ENCODE data around the gene PROX1. TPM values are rescaled to one million over a fixed set of nuclear protein-coding genes. Genes with fewer than 3 reads are reported as not detected.
A peak's percentile ranks its signal among the peaks of the same experiment; 100 is the strongest.

Gene PROX1
- total and polyA plus RNA-seq, 3 donors from 2014 or later, result 4.2 to 19.1 (median 6.5) TPM

- H3K27me3 ChIP-seq, result no peaks in the 10 kb centered on the region
- TF ChIP-seq POLR2A (IDR thresholded peaks at IDR 0.05), result no peak
- no peak for TF ChIP-seq CTCF (IDR thresholded peaks at IDR 0.05)
- WGBS, 2 donors, result 31 to 43% methylated on average over 15 of the region's 15 CpGs
- no peak for DNase-seq
- peaks cover 5% of the 10 kb centered on the region for H3K4me1 ChIP-seq
- no peaks in the 10 kb centered on the region for H3K9me3 ChIP-seq
- H3K27ac ChIP-seq, result no peak overlapping the region
- intact Hi-C loops (cut with DNase I; ENCODE audit: low total_unique reads), result no loop called here
- peak overlapping the region in 1 of 2 donors; percentile 30 for H3K4me3 ChIP-seq
- H3K36me3 ChIP-seq (ENCODE audit: low read depth, missing control alignments), result no peaks in the 10 kb centered on the region
These were observed 8.7 kb downstream of the PROX1 start for GRCh38 chr1:213996320-213997037.

DNA sequence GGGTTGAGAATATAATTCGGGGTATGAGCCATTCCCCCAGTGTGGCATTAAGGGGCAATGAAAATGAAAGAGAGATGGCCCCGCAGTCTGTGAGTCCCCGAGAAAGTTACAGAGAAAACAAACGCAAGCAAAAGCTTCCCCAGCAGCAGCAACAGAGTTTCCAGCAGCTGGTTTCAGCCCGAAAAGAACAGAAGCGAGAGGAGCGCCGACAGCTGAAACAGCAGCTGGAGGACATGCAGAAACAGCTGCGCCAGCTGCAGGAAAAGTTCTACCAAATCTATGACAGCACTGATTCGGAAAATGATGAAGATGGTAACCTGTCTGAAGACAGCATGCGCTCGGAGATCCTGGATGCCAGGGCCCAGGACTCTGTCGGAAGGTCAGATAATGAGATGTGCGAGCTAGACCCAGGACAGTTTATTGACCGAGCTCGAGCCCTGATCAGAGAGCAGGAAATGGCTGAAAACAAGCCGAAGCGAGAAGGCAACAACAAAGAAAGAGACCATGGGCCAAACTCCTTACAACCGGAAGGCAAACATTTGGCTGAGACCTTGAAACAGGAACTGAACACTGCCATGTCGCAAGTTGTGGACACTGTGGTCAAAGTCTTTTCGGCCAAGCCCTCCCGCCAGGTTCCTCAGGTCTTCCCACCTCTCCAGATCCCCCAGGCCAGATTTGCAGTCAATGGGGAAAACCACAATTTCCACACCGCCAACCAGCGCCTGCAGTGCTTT is 9.4 kb downstream of the PROX1 start:
- Histone ChIP-seq H3K9me3 (no peaks in the 10 kb centered on the region), H3K27me3 (no peaks in the 10 kb centered on the region), H3K4me1 (peaks cover 5% of the 10 kb centered on the region), H3K36me3 (ENCODE audit: low read depth, missing control alignments) (no peaks in the 10 kb centered on the region), H3K27ac (no peak overlapping the region), H3K4me3 (peak overlapping the region in 1 of 2 donors; percentile 30)
- WGBS, 2 donors, result 51 to 58% methylated on average over 24 of the region's 24 CpGs
- intact Hi-C loops (cut with DNase I; ENCODE audit: low total_unique reads), result no loop called here
- DNase-seq, result no peak
- TF ChIP-seq POLR2A (IDR thresholded peaks at IDR 0.05), result no peak

DNA sequence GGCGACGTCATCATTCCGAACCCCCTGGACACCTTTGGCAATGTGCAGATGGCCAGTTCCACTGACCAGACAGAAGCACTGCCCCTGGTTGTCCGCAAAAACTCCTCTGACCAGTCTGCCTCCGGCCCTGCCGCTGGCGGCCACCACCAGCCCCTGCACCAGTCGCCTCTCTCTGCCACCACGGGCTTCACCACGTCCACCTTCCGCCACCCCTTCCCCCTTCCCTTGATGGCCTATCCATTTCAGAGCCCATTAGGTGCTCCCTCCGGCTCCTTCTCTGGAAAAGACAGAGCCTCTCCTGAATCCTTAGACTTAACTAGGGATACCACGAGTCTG is 10.0 kb downstream of the PROX1 start:
- H3K27ac ChIP-seq, result no peak overlapping the region
- TF ChIP-seq POLR2A (IDR thresholded peaks at IDR 0.05) (no peak), CTCF (IDR thresholded peaks at IDR 0.05) (no peak)
- no peaks in the 10 kb centered on the region for H3K9me3 ChIP-seq
- WGBS, 2 donors, result 77 to 87% methylated on average over 13 of the region's 13 CpGs
- H3K4me1 ChIP-seq, result peaks cover 5% of the 10 kb centered on the region
- H3K27me3 ChIP-seq, result no peaks in the 10 kb centered on the region
- H3K4me3 ChIP-seq, result no peak overlapping the region
- no peaks in the 10 kb centered on the region for H3K36me3 ChIP-seq (ENCODE audit: low read depth, missing control alignments)
- DNase-seq, result no peak
- intact Hi-C loops (cut with DNase I; ENCODE audit: low total_unique reads), result no loop called here

- intact Hi-C loops (cut with DNase I; ENCODE audit: low total_unique reads), result no loop called here
These were observed 11.0 kb downstream of the PROX1 start for GRCh38 chr1:213998785-213999184.

More at GRCh38 chr1:213998785-213999184, 11.0 kb downstream of the PROX1 start:
- Histone ChIP-seq H3K9me3 (no peaks in the 10 kb centered on the region), H3K27ac (no peak overlapping the region), H3K27me3 (no peaks in the 10 kb centered on the region), H3K4me1 (peaks cover 5% of the 10 kb centered on the region), H3K36me3 (ENCODE audit: low read depth, missing control alignments) (no peaks in the 10 kb centered on the region), H3K4me3 (no peak overlapping the region)
- DNase-seq, result no peak
- TF ChIP-seq CTCF (IDR thresholded peaks at IDR 0.05), result no peak
- TF ChIP-seq POLR2A (IDR thresholded peaks at IDR 0.05), result no peak
- 72 to 75% methylated on average over 6 of the region's 6 CpGs for WGBS, 2 donors

Data from testis (tissue), 3 donors.